ENCODE data around the gene SHFL. TPM values are rescaled to one million over a fixed set of nuclear protein-coding genes. Genes with fewer than 3 reads are reported as not detected.

The SHFL gene
- polyA plus RNA-seq, 1 donor, result 23.2 TPM

GRCh38 chr19:10107254-10107653, 21.1 kb downstream of the SHFL start:
- DNase-seq, result no peak

GRCh38 chr19:10107817-10108367, 21.8 kb downstream of the SHFL start:
- no peak for DNase-seq

- no peak for DNase-seq
Measured at GRCh38 chr19:10109528-10109927, 23.4 kb downstream of the SHFL start.

GRCh38 chr19:10110076-10110971, 24.2 kb downstream of the SHFL start:
- DNase-seq, result no peak

GRCh38 chr19:10110972-10111317, 24.8 kb downstream of the SHFL start:
- DNase-seq, result no peak

- no peak for DNase-seq
Measured at GRCh38 chr19:10111405-10111811, 25.3 kb downstream of the SHFL start, which contains the start of gene P2RY11. Gene P2RY11 (plus strand): TSS chr19:10111693. CDS start chr19:10111722, 29 bp downstream.

- no peak for DNase-seq
Measured at GRCh38 chr19:10112037-10112761, 26.1 kb downstream of the SHFL start.

- DNase-seq, result no peak
Measured at GRCh38 chr19:10112895-10113591, 26.9 kb downstream of the SHFL start.

GRCh38 chr19:10113592-10113963, 27.5 kb downstream of the SHFL start:
- DNase-seq, result no peak

GRCh38 chr19:10113964-10114650, 28.0 kb downstream of the SHFL start:
- DNase-seq, result no peak

- no peak for DNase-seq
Measured at GRCh38 chr19:10114651-10115391, 28.7 kb downstream of the SHFL start.

- no peak for DNase-seq
Measured at GRCh38 chr19:10115392-10116084, 29.4 kb downstream of the SHFL start.

GRCh38 chr19:10116085-10116865, 30.2 kb downstream of the SHFL start:
- DNase-seq, result no peak

- no peak for DNase-seq
Measured at GRCh38 chr19:10116866-10117616, 30.9 kb downstream of the SHFL start.

GRCh38 chr19:10118960-10119359, 32.8 kb downstream of the SHFL start:
- DNase-seq, result no peak

- no peak for DNase-seq
Measured at GRCh38 chr19:10120538-10121189, 34.5 kb downstream of the SHFL start.

GRCh38 chr19:10122045-10122444, 35.9 kb downstream of the SHFL start:
- no peak for DNase-seq

- DNase-seq, result no peak
Measured at GRCh38 chr19:10124429-10124828, 38.3 kb downstream of the SHFL start.

All from left kidney (tissue), 2 donors.